ENCODE measurements around the gene PLEK2.

GRCh38 chr14:67357186-67357968, 54.6 kb downstream of the PLEK2 start:
- no peak for TF ChIP-seq CTCF (IDR thresholded peaks at IDR 0.05; ENCODE audit: low read length)
- no peak for TF ChIP-seq EZH2 (IDR thresholded peaks at IDR 0.05; ENCODE audit: borderline replicate concordance, low read length)
